Endothelial cell of umbilical vein (primary cell): ENCODE data around the gene LRRC8C. TPM values are rescaled to one million over a fixed set of nuclear protein-coding genes. Genes with fewer than 3 reads are reported as not detected.
A peak's percentile ranks its signal among the peaks of the same experiment; 100 is the strongest.

Experiments used
- BruUV-seq: library from RNA; stranded (reverse); fragments of 400-500 nt; replicated peaks from 2 replicates; lab custom pipeline; 2021; lab: Mats Ljungman, UMichigan
- CTCF ChIA-PET: fragments of 300-600, 350-600 bp; sonication (Branson Sonifier 250); formaldehyde crosslinking; loops from one replicate; lab custom pipeline; 2021; ENCODE audit warnings: antibody characterized with exemption, inconsistent platforms; lab: Charles Lee
- POLR2A ChIA-PET: fragments of 300-600, 350-600 bp; sonication (Branson Sonifier 250); formaldehyde crosslinking; loops from one replicate; lab custom pipeline; 2021; ENCODE audit warnings: antibody characterized with exemption, inconsistent platforms; lab: Charles Lee
- DNase-seq: peaks from one replicate; pipeline ENCODE4 v3.0.0-alpha.2; 2011; ENCODE audit warnings: low read depth, low spot score
- FAIRE-seq: peaks from 2 replicates; lab custom pipeline; 2011; peaks lifted over from hg19 to GRCh38; lab: Jason Lieb, UNC
- H2AFZ ChIP-seq: 2 replicates; pipeline ENCODE4 v1.6.0; 2012; ENCODE audit warnings: low read depth, low read length, control low read depth, inconsistent platforms
- H3K27ac ChIP-seq: 2 replicates; pipeline ENCODE4 v1.5.1; 2011; ENCODE audit warnings: low read depth, mild to moderate bottlenecking, control low read depth, low read length, moderate library complexity; ENCODE audit not compliant: insufficient read depth
- H3K27me3 ChIP-seq, 2 experiments: 2 replicates each; pipeline versions ENCODE4 v1.6.0 to v1.6.1; 2011; ENCODE audit warnings: low read length in 2 of 2, mixed read lengths in 1 of 2; ENCODE audit not compliant: control insufficient read depth in 2 of 2, insufficient read depth in 2 of 2
- H3K36me3 ChIP-seq, 2 experiments: 2 replicates in 1 of 2; 3 replicates in 1 of 2; pipeline ENCODE4 v1.5.1; 2011; ENCODE audit warnings: low read length in 2 of 2, mild to moderate bottlenecking in 1 of 2, moderate library complexity in 1 of 2; ENCODE audit not compliant: control insufficient read depth in 2 of 2, insufficient read depth in 2 of 2; ENCODE audit errors: extremely low read depth in 1 of 2
- H3K4me1 ChIP-seq: 3 replicates; pipeline ENCODE4 v1.5.1; 2011; ENCODE audit warnings: mild to moderate bottlenecking, low read length; ENCODE audit not compliant: control insufficient read depth, insufficient read depth; ENCODE audit errors: extremely low read depth
- H3K4me2 ChIP-seq: 2 replicates; pipeline ENCODE4 v1.6.1; 2011; ENCODE audit warnings: low read length, control low read depth, mixed read lengths; ENCODE audit not compliant: insufficient read depth
- H3K4me3 ChIP-seq, 3 experiments: fragments of 200-600 bp in 1 of 3; sonication (generic), shearing (Covaris generic) in 1 of 3; replicated peaks in 1 of 3; 2 replicates each; pipeline ENCODE4 v1.5.1; 2011 to 2016; ENCODE audit warnings: control low read depth in 3 of 3, low read length in 3 of 3, mild to moderate bottlenecking in 2 of 3, inconsistent platforms in 1 of 3, low read depth in 1 of 3, moderate library complexity in 1 of 3; ENCODE audit not compliant: insufficient read depth in 1 of 3
- H3K79me2 ChIP-seq: 2 replicates; pipeline ENCODE4 v1.6.0; 2012; ENCODE audit warnings: low read length, inconsistent platforms; ENCODE audit not compliant: control insufficient read depth, insufficient read depth
- H3K9ac ChIP-seq: replicated peaks from 2 replicates; pipeline ENCODE3; 2011; ENCODE audit warnings: low read length, control low read depth; ENCODE audit not compliant: insufficient read depth; ENCODE audit errors: extremely low read depth
- H3K9me1 ChIP-seq: replicated peaks from 3 replicates; pipeline ENCODE4 v1.6.0; 2011; ENCODE audit warnings: mild to moderate bottlenecking, low read length; ENCODE audit not compliant: control insufficient read depth, insufficient read depth; ENCODE audit errors: extremely low read depth
- H3K9me3 ChIP-seq: replicated peaks from 2 replicates; pipeline ENCODE4 v1.5.1; 2012; ENCODE audit warnings: low read length, inconsistent platforms; ENCODE audit not compliant: control insufficient read depth, insufficient read depth
- H4K20me1 ChIP-seq: replicated peaks from 2 replicates; pipeline ENCODE3; 2011; ENCODE audit warnings: mild to moderate bottlenecking, low read length; ENCODE audit not compliant: control insufficient read depth, insufficient read depth; ENCODE audit errors: extremely low read depth
- CTCF ChIP-seq, 2 donors: IDR thresholded peaks; 1 replicate in 1 of 2; 2 replicates in 1 of 2; pipeline ENCODE4 v1.5.1; 2011; ENCODE audit warnings: low read length in 2 of 2, mild to moderate bottlenecking in 2 of 2, moderate library complexity in 2 of 2, control low read depth in 1 of 2, inconsistent platforms in 1 of 2, low read depth in 1 of 2; ENCODE audit not compliant: insufficient read depth in 1 of 2; ENCODE audit errors: extremely low read depth in 1 of 2
- EZH2 ChIP-seq: IDR thresholded peaks from 2 replicates; pipeline ENCODE4 v1.6.1; 2012; ENCODE audit warnings: borderline replicate concordance, low read depth, mild to moderate bottlenecking, moderate library complexity, low read length, inconsistent platforms; ENCODE audit not compliant: severe bottlenecking
- FOS ChIP-seq: IDR thresholded peaks from 2 replicates; pipeline ENCODE4 v1.6.1; 2011; ENCODE audit warnings: mild to moderate bottlenecking, low read length, moderate library complexity, borderline replicate concordance; ENCODE audit not compliant: insufficient read depth
- GATA2 ChIP-seq: IDR thresholded peaks from 2 replicates; pipeline ENCODE4 v1.7.0; 2011; ENCODE audit warnings: low read depth, mild to moderate bottlenecking, moderate library complexity, mixed read lengths, low read length; ENCODE audit not compliant: insufficient read length, insufficient read depth
- JUN ChIP-seq: IDR thresholded peaks from 2 replicates; pipeline ENCODE4 v1.6.1; 2011; ENCODE audit warnings: borderline replicate concordance, low read depth; ENCODE audit not compliant: insufficient read length, insufficient read depth
- MAX ChIP-seq: IDR thresholded peaks from 2 replicates; pipeline ENCODE4 v1.6.1; 2011; ENCODE audit not compliant: insufficient read depth, insufficient read length
- MYC ChIP-seq: IDR thresholded peaks from one replicate; pipeline ENCODE4 v1.6.1; 2011; ENCODE audit warnings: mild to moderate bottlenecking, low read depth, low read length
- POLR2A ChIP-seq: IDR thresholded peaks from 2 replicates; pipeline ENCODE4 v1.6.1; 2012; ENCODE audit warnings: low read depth, mild to moderate bottlenecking, control low read depth, low read length
- POLR2AphosphoS5 ChIP-seq: IDR thresholded peaks from 2 replicates; pipeline ENCODE4 v1.6.1; 2012; ENCODE audit warnings: low read depth, mild to moderate bottlenecking, control low read depth, low read length, moderate library complexity; ENCODE audit not compliant: insufficient read depth
- dilution Hi-C: fragments of 300-500 bp; cut with MboI; formaldehyde crosslinking; loops from one replicate; pipeline ENCODE4 v1.15.0; 2019; ENCODE audit warnings: low sequenced_read_pairs; ENCODE audit not compliant: extremely low pct_ligation_motif_present
- intact Hi-C: fragments of 100-400 bp; cut with micrococcal nuclease; formaldehyde crosslinking; loops from one replicate; pipeline ENCODE4 v1.10.0; 2022
- polyA plus RNA-seq, 4 experiments: library from polyadenylated mRNA; depleted of rRNA in 3 of 4; stranded (reverse) in 3 of 4; unstranded in 1 of 4; fragments of >200 nt; gene quantifications; 2 replicates each; pipeline versions ENCODE4 v1.2.1 to v1.2.3, GENCODE V29; 2011 to 2012; ENCODE audit warnings: missing spikeins in 1 of 4
- total RNA-seq: library from RNA; stranded (reverse); gene quantifications from 2 replicates; pipeline ENCODE4 v1.2.3, GENCODE V29; 2021

Gene LRRC8C
- total and polyA plus RNA-seq, 2 donors (not counting 3 experiments of a cell fraction or from before 2014, with no cell fraction given) = 33.6 to 51.5 TPM

GRCh38 chr1:89723863-89724262 is 90.9 kb downstream of the LRRC8C start:
- H3K27ac ChIP-seq = peak overlapping the region; percentile 85
- no peaks in the 10 kb centered on the region for H4K20me1 ChIP-seq
- peak; percentile 72 for DNase-seq
- TF ChIP-seq JUN (no peak), MAX (no peak), CTCF (IDR thresholded peaks at IDR 0.05; ENCODE audit: extremely low read depth in 1 of 2, insufficient read depth in 1 of 2, low read depth in 1 of 2, low read length in 2 of 2) (no peak), EZH2 (no peak), POLR2A (no peak), FOS (no peak), GATA2 (no peak), MYC (no peak), POLR2AphosphoS5 (no peak)
- POLR2A ChIA-PET = no interaction called here
- CTCF ChIA-PET = interaction anchor here (1.4 to 2.0 kb wide), 3 partner anchors 16 to 39 kb away, joined by 3 to 10 read pairs (median 6); no protein-coding TSS in a partner anchor
- no peak overlapping the region for H3K4me3 ChIP-seq
- peaks cover 75% of the 10 kb centered on the region for H3K4me1 ChIP-seq
- H3K4me2 ChIP-seq = peak overlapping the region; percentile 38
- no TSS peak for BruUV-seq
- H2AFZ ChIP-seq = no peak overlapping the region
- dilution Hi-C loops = no loop called here
- intact Hi-C loops = loop anchor here (1.0 to 2.0 kb wide), 2 partner anchors 13 to 32 kb away; no protein-coding TSS in a partner anchor
- peak overlapping the region; percentile 33 for H3K9ac ChIP-seq
- H3K9me3 ChIP-seq = no peaks in the 10 kb centered on the region
- H3K36me3 ChIP-seq = no peaks in the 10 kb centered on the region
- no peaks in the 10 kb centered on the region for H3K9me1 ChIP-seq
- H3K27me3 ChIP-seq = no peaks in the 10 kb centered on the region
- FAIRE-seq = peak; percentile 66
- H3K79me2 ChIP-seq = peaks cover 3% of the 10 kb centered on the region
